Stimulated activated CD8-positive, alpha-beta memory T cell treated with anti-CD3 and anti-CD28 coated beads, Interleukin-4, amount 100 ng/mL, for 48 hours (primary cell): Measurements from ENCODE around the gene GSK3B.

Experiments used
- DNase-seq: peaks from one replicate; pipeline ENCODE4 v3.0.0-alpha.2; 2020

Gene GSK3B

DNA sequence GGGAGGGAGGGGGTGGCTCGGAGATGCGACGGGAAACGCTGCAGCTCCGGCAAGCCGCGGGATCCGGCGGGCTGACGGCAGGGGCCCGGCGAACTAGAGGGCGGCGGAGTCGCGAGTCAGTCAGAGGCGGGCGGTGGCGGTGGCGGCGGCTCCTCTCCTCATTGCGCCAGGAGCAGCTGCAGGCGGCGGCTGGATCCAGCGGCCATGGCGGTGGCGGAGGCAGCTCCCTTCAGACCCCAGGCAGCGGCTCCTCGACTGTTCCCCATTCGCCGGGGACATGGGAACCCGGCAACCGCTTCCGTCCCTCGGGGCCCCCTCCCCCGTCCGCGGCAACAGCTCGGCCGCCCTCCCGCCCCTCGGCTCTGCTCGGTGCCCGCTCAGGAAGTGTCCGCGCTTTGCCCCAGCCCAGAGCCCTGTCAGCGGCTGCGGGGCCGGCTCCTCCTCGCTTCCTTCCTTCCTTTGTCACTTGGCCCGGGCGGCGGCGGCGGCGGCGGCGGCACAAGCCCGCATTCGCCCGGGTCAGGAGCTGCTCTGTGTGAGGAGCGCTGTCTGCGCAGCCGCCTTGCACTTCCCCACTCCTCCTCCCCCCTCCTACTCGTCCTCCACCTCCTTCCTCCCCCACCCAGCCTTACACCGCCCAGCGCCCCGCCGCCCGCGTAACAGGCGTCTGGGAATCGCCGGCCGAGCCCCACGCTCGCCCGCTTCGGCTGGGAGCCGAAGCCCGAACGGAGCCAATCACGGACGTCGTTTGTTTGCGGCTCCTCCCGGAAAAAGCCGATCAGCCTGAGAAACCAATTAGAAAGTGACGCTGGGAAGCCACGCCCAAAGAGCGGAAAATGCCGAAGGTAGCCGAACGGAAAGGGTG is at the start of gene GSK3B:
GSK3B (minus strand) TSS at position 537 of the 865 bp plus-strand sequence. CDS start 1,013 bp downstream, outside the sequence.
- peak; percentile 98 for DNase-seq

DNA sequence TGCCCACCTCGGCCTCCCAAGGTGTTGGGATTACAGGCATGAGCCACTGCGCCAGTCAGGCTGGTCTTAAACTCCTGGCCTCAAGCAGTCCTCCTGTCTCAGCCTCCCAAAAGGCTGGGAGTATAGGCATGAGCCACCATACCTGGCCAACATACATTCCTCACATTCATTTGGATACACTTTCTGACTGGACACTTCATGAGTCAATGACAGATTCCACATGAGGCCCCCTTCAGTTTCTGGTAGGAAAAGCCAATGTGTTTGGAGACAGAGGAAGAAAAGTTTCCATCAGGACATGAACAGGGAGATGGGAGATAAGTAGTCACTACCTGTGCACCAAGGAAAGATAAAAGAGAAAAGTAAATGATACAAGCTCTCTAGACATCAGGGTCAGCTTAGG is 49.4 kb upstream of the GSK3B start:
- no peak for DNase-seq

DNA sequence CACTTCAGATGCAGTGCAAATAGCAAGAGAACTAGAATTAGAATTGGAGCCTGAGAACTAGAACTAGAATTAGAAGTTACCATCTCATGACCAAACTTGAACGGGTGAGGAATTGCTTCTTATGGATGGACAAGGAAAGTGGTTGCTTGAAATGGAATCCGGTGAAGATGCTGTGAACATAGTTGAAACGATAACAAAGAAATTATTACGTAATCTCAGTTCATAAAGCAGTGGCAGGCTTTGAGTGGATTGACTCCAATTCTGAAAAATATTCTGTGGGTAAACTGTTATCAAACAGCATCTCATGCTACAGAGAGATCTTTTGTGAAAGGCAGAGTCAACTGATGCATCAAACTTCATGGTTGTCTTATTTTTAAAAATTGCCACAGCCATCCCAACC is 48.0 kb upstream of the GSK3B start:
- DNase-seq, result no peak

DNA sequence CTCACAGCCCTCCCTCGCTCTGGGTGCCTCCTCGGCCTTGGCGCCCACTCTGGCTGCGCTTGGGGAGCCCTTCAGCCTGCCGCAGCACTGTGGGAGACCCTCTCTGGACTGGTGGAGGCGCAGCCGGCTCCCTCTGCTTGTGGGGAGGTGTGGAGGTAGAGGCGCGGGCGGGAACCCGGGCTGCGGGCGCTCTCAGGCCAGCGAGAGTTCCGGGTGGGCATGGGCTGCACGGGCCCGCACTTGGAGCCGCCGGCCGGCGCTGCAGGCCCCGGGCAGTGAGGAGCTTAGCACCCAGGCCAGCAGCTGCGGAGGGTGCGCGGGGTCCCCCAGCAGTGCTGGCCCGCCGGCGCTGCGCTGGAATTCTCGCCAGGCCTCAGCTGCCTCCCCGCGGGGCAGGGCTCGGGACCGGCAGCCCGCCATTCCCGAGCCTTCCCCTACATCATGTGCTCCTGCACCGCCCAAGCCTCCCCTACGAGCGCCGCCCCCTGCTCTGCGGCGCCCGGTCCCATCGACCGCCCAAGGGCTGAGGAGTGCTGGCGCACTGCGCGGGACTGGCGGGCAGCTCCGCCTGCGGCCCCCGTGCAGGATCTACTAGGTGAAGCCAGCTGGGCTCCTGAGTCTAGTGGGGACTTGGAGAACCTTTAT is 46.0 kb upstream of the GSK3B start:
- DNase-seq, result no peak

DNA sequence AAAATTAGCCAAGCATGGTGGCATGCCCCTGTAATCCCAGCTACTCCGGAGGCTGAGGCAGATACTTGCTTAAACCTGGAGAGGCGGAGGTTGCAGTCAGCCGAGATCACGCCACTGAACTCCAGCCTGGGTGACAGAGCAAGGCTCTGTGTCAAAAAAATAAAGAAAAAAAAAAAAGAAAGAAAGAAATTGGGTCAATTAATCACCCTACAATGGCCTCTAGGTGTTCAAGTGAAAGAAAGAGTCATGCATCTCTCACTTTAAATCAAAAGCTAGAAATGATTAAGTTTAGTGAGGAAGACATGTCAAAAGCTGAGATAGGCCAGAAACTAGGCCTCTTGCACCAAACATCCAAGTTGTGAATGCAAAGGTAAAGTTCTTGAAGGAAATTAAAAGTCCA is 44.9 kb upstream of the GSK3B start:
- DNase-seq, result no peak

DNA sequence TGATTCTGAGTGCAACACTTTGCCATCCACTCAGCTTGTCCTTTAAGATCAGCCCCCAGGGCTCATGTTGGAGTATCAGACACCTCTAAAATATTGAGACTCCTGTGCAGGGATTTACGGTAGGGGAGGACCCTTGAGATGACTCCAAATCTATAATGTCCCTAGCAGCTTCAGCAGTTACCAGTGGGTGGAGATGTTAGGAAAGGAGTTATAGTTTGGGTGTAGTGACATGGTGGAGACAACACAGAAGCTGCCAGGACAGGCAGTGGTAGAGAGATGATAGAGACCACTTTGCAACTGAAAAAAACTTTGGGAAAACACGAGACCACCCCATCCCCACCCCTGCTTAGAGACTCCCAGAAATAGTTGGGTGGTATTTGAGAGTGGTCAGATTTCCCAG is 43.3 kb upstream of the GSK3B start:
- DNase-seq, result no peak

DNA sequence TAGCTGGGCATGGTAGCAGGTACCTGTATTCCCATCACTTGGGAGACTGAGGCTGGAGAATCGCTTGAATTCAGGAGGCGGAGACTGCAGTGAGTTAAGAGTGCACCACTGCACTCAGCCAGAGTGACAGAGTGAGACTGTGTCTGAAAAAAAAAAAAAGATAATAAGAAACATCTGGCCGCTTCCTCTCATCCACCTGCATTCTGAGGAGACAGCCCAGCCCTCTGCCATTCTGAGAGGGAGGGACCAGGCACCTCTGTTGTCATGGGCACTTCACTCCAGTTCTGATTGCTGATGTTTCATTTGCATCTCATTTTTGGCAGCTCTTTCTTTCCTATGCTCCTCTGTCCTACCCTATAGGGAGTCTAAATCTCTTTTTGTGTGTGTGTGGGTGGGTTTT is 36.4 kb upstream of the GSK3B start:
- no peak for DNase-seq

DNA sequence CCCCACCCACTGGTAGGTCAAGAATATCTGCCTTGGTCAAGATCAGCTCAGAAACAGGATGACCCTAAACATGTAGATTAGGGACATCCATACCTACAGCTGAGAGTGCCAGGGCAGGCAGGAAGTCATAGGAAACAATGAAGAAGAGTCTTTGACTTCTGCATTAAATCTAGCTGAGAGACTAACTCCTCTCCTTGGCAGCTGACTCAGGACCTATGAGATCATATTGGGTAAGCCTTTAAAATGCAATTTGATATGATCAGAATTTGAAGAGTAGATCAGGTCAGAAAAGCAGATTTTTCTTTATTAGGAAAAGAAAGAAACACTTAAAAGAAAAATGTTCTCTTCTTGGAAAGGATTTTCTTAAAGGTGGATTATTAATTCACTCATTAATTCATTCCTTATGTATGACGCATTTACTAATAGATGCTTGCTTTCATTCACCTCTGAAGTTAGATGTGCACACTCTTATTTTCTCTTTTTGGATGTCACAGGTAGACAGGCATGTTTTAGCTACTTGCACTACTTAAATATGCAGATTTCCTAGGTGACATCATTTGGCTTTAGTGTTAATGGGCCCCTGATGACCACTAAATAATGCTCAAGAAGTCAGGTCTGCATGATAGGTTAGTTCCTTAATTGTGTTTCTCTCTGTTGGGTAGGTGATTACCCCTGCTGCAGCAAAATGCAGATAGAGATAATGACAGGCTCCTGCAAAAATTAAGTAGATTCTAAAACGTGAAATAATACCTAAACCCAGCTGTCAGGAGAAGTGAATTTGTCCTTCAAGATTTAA is 35.7 kb upstream of the GSK3B start:
- no peak for DNase-seq

DNA sequence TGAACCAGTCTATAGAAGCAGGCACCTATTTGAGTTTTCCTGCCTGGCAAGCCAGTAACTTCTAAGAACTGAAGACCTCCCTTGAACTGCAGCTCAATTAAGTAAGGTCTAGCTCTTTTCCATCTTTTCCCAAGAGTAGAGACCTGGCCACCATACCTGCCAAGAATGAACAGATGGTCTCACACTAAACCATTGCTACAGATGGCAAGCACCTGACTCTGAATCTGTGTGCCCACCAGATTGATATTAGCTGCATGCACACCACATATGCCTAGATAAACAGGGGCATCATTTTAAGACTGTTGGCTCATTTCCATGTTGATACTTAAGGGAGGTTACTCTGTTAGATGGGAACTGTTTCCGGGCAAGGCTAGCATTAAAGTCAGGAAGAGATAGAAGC is 34.8 kb upstream of the GSK3B start:
- DNase-seq, result no peak

DNA sequence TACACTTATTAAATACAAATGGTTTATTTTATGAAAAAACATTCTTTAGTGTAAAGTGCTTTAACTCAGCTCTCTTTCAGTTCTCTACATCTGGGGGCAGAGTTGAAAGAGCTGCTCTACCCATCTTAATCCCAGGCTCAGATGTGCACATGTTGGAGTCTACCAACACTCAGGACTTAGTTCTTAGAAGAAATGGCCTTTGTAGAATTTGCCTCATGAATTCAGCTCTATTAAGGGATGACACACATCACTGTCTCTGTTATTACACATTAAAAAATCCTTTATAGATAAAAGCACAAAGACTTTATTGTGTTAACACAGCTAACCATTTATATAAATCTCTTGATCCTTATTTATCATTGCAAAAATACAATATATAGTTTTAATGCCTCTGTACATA is 31.7 kb upstream of the GSK3B start:
- no peak for DNase-seq

DNA sequence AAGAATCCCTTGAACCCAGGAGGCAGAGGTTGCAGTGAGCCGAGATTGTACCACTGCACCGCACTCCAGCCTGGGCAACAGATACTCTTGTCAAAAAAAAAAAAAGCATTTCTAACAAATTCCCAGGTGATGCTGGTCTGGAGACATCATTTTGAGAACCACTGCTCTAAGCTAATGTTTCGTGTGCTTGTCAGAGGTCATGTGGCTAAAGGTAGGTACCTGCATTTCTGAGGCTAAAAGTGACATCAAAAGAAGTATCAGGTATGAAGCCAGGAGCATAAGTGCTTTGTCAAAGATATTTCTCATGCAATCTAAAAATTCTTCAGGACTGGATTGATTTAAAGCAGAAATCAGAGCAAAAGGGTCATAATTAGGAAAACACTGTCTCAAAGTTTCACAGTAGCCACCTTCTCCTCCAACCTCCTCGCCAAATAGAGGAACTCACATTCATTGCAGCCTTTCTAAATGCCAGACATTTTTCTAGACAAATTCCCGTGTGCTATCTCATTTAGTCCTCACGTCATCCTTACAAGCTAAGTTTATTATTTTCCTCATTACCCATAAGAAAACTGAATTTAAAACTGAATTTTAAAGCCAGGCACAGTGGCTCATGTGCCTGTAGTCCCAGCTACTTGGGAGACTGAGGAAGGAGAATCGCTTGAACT is 25.7 kb upstream of the GSK3B start:
- DNase-seq, result no peak

DNA sequence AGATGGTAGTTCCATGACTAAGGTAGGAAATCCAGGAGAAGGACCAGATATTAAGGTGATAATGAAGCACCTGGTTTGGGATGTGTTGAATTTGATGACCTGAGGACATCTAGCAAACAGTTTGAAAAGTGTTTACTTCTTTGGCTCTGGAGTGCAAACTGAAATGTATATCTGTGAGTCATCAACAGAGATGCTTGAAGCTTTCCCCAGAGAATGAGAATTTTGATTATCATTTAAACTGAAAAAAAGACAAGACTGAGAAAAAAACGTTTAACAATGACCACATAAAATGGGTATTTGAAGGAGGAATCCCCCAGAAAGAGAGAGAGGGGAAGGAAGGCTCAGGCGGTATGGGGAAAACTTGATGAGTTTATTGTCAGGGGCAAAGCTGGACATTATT is 20.7 kb upstream of the GSK3B start:
- DNase-seq, result no peak

DNA sequence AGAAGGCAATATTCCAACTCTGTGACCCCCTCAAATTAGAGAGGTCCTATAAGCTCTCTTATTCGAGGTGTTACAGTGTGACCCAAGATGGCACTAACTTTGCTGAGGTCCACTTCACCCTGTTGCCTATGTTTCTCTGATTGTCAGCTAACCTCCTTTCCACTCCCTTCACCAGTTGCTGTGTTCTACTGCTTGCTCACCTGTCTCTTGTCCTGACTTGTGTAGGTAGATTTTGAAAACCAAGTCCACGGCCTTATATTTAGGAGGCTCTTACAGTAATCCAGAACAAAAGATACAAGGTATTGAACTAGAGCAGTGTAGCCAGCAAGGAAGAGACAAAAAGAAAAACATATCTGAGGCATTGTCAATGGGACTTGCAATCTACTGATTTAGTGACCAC is 20.1 kb upstream of the GSK3B start:
- no peak for DNase-seq

DNA sequence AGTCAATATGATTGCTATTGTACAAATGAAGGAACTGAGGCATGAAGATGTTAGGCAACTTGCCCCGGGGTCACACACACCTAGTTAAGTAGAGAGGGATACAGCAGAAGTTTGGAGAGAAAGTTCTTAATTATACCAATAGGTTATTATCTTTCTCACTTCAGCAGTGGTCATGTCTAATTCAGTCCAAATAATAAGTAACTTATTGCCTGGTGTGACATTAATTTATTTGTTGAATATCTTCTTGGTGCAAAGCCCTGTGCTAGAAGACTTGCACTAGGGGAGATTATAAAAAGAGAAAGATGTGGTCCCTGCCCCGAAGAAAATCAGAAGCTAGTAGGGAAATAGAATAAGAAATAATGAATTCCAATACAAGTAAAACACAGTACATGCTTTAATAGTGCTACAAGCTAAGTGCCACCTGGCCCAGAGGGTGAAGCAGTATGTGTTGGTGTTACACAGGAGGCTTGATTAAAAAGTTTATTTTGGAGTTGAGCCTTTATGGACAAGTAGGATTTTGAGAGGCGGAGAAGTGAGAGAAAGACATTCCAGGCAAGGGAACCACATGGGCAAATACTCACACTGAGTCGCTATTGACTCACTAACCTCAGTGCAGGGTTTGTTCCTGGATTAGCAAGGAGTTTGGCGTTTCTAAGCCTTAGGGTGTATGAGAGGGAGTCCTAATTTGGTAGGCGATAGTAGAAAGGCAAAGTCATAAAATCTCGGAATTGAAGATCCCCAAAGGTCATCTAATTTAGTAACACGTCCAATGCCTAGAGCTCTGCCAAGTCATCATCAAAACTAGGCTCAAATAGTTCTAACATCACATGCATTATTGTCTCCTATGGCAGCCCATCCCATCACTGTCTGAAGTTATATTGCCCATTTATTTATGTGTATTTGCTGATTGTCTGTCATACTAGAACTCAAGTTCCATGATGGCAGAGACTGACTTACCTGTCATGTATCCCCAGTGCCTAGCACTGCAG is 19.2 kb upstream of the GSK3B start:
- no peak for DNase-seq

DNA sequence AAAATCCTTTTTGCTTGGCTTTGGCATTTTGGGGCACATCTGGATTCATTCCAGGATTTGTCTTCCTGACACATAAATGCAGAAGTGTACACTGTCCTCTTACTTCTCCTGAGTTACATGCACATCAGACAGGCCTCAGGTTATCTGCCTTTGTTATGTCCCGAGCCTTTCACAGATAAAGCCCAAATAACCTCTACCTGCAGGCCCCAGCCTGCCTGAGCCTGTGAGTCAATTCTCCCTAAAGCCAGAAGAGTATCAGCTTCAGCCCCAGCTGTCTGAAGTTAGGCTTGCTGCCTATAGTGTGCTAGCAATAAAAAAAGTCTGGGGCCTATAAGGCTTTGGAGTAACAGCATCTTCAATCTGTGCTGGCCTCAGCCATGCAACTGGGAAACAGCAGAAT is 17.7 kb upstream of the GSK3B start:
- no peak for DNase-seq

DNA sequence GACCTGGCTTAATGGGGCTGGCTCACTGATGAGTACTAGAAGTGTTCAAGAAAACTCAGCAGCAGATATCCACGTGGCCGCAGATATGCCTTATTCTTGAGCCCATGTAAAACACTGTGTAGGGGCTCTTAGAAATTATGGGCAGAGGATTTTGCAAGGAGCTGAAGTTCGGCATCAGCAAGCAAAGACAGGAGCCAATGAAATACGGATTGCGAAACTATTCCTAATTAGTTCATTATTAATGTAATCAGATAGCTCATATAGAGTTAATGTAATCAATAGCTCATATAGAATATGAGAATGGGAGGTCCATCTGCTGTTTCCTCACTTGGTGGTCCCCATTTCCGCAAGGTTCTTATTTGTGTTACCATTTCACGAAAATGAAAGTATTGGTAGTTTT is 9.0 kb upstream of the GSK3B start:
- no peak for DNase-seq

DNA sequence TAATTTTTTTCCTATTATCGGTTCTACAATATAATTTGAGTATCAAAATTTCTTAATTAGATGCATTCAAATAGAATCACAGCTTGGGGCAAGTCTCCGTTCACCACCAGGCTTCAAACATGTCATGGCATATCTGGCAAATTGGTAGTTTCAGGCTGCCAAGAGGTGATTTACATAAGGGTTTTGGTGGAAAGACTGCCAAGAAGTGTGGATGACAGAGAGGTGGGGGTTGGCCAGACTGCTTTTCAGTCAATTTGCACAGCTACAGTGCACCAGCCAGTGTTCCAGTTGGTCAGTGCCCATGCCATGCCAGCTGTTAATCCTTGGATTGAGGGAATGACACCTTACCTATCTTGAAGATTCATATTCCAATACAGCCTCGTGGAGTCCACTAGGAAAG is 8.4 kb upstream of the GSK3B start:
- no peak for DNase-seq

DNA sequence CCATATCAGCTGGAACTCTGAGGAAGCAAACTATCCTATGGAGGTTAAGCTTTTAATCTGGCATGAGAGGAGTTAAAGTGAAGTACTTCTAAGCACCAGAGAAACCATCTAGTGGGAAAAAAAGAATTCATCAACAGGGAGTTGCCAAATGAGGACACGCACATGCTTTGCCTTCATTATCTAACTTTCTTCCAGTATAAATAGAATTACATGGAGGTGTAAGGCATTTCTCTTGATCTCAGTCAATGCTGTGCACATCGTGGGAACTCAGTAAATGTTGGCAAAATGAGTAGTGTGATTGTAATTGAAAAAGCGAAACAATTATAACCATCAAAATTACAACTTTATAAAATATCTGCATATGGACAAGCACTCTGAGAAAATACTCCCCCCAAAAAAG is 8.0 kb upstream of the GSK3B start:
- no peak for DNase-seq

DNA sequence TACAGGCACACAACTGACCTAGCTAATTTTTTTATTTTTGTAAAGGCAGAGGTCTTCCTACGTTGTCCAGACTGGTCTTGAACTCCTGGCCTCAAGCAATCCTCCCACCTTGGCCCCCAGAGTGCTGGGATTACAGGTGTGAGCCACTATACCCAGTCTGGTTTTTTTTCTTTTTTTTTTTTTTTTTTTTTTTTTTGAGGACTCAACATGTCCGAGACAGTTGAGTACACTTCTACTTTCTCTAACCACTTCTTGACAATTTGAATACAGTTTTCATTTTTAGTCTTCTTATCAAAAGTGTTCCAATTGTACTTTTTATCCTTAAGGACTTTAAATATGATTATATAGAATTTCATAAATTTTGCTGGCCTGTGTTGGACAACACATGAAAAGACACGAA is 7.4 kb upstream of the GSK3B start:
- DNase-seq, result no peak

DNA sequence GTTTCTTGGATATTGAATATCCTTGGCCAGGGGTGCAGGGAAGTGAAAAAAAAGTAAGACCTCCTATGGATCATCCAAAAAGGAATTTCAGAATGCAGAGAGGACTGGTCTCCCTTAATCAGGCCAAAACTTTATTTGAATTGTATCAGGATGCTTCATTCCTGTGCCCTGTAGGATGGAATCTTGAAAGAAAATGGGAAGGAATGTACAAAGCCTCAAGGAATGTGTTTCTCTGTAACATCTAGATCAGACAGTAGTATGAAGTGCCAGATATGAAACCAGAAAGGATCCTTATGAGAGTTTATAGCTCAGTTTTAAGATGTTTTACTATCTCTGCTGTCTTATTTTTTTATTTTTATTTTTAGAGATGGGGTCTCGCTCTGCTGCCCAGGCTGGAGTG is 6.5 kb upstream of the GSK3B start:
- DNase-seq, result no peak

DNA sequence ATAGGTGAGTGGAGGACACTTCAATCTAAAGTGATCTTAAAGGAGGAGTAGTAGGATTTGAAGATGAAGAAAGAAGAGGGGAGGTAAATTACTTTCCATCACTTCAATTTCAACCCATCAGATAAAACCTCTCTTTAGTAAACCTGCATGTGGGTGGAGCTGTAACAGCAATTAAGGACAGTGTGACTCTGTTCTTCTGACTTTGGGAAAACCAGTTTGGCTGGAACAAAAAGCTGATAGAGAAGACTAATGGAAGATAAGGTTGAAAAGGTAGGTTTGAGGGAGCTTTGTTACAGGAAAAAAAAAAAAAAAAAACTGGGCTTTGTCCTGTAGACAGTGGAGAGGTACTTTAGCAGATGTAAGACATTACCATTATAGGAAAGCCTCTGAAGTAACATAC is 4.5 kb upstream of the GSK3B start:
- DNase-seq, result no peak

DNA sequence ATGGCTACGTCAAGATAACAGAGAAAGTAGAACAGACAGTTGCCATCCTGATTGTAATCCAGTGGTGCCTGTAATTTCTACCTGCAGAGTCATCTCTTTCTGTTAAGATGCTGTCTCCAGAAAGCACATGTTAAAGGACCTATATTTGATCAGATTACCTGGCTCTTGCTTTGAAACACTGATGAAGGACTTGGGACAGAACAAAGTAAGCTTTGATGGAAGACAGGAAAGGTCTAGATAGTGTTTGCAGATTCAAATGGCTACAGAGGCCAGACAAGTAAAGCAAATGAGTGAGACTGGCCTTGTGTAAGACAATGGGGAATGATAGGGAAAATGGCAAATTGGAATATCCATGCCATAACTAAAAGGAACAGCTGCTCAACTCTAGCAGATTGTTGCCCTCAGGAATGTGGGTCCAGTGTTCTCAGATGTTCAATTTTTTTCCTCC is 1.8 kb upstream of the GSK3B start:
- no peak for DNase-seq
